Parathyroid adenoma (tissue), 2 donors: ENCODE results near the gene SCN8A.

ENCODE experiments used
- H2AFZ ChIP-seq: fragments of 300-600 bp; sonication (generic); one replicate; pipeline ENCODE4 v1.7.0; 2017; ENCODE audit warnings: antibody characterized with exemption, mild to moderate bottlenecking
- H3K27ac ChIP-seq: fragments of 300-600 bp; sonication (generic); one replicate; pipeline ENCODE4 v1.7.0; 2017
- H3K27me3 ChIP-seq: fragments of 300-600 bp; sonication (generic); one replicate; pipeline ENCODE4 v1.7.0; 2017; ENCODE audit warnings: low read length; ENCODE audit not compliant: control insufficient read depth, insufficient read depth
- H3K36me3 ChIP-seq: fragments of 300-600 bp; sonication (generic); one replicate; pipeline ENCODE4 v1.7.0; 2017; ENCODE audit warnings: low read length; ENCODE audit not compliant: control insufficient read depth, insufficient read depth
- H3K4me1 ChIP-seq: fragments of 300-600 bp; sonication (generic); one replicate; pipeline ENCODE4 v1.7.0; 2017; ENCODE audit warnings: control low read depth
- H3K4me2 ChIP-seq: fragments of 300-600 bp; sonication (generic); one replicate; pipeline ENCODE4 v1.7.0; 2017; ENCODE audit warnings: low read length
- H3K4me3 ChIP-seq: fragments of 300-600 bp; sonication (generic); one replicate; pipeline ENCODE4 v1.7.0; 2017; ENCODE audit warnings: low read depth, low read length
- H3K79me2 ChIP-seq: fragments of 300-600 bp; sonication (generic); one replicate; pipeline ENCODE4 v1.7.0; 2017; ENCODE audit warnings: control low read depth
- H3K9ac ChIP-seq: fragments of 300-600 bp; sonication (generic); one replicate; pipeline ENCODE4 v1.7.0; 2017; ENCODE audit warnings: mild to moderate bottlenecking
- H3K9me3 ChIP-seq: fragments of 300-600 bp; sonication (generic); one replicate; pipeline ENCODE4 v1.7.0; 2017; ENCODE audit warnings: low read length; ENCODE audit not compliant: control insufficient read depth
- CTCF ChIP-seq: fragments of 300-600 bp; sonication (generic); IDR thresholded peaks from one replicate; pipeline ENCODE4 v1.7.0; 2017; ENCODE audit warnings: antibody characterized with exemption, mild to moderate bottlenecking
- donor health status: primary hyperparathyroidism.

Gene SCN8A

GRCh38 chr12:51763743-51764142 is 172.7 kb downstream of the SCN8A start:
- Histone ChIP-seq H3K36me3 (no peaks in the 10 kb centered on the region), H3K9ac (no peak overlapping the region), H3K27me3 (no peaks in the 10 kb centered on the region), H2AFZ (no peak overlapping the region), H3K4me1 (no peaks in the 10 kb centered on the region), H3K4me2 (no peak overlapping the region), H3K79me2 (no peaks in the 10 kb centered on the region), H3K4me3 (no peak overlapping the region), H3K27ac (no peak overlapping the region), H3K9me3 (no peaks in the 10 kb centered on the region)
- no peak for TF ChIP-seq CTCF

- H3K27ac ChIP-seq = no peak overlapping the region
- H3K79me2 ChIP-seq = no peaks in the 10 kb centered on the region
- H3K9me3 ChIP-seq = no peaks in the 10 kb centered on the region
- H3K4me2 ChIP-seq = no peak overlapping the region
- TF ChIP-seq CTCF = no peak
- no peaks in the 10 kb centered on the region for H3K36me3 ChIP-seq
- no peak overlapping the region for H2AFZ ChIP-seq
- no peaks in the 10 kb centered on the region for H3K4me1 ChIP-seq
- no peaks in the 10 kb centered on the region for H3K27me3 ChIP-seq
- no peak overlapping the region for H3K4me3 ChIP-seq
- no peak overlapping the region for H3K9ac ChIP-seq
Observed at GRCh38 chr12:51766067-51766676, 175.1 kb downstream of the SCN8A start.

- Histone ChIP-seq H3K4me1 (no peaks in the 10 kb centered on the region), H3K27ac (no peak overlapping the region), H3K36me3 (no peaks in the 10 kb centered on the region), H3K4me3 (no peak overlapping the region), H3K9ac (no peak overlapping the region), H3K79me2 (no peaks in the 10 kb centered on the region), H2AFZ (no peak overlapping the region), H3K27me3 (no peaks in the 10 kb centered on the region), H3K9me3 (no peaks in the 10 kb centered on the region), H3K4me2 (no peak overlapping the region)
- TF ChIP-seq CTCF = no peak
Observed at GRCh38 chr12:51771008-51771407, 180.0 kb downstream of the SCN8A start.

- H3K9ac ChIP-seq = no peak overlapping the region
- no peak overlapping the region for H3K4me2 ChIP-seq
- H3K9me3 ChIP-seq = no peaks in the 10 kb centered on the region
- H3K27ac ChIP-seq = no peak overlapping the region
- H3K4me1 ChIP-seq = no peaks in the 10 kb centered on the region
- H3K79me2 ChIP-seq = no peaks in the 10 kb centered on the region
- H3K36me3 ChIP-seq = no peaks in the 10 kb centered on the region
- no peaks in the 10 kb centered on the region for H3K27me3 ChIP-seq
- H2AFZ ChIP-seq = no peak overlapping the region
- no peak overlapping the region for H3K4me3 ChIP-seq
- TF ChIP-seq CTCF = no peak
Observed at GRCh38 chr12:51773145-51773869, 182.3 kb downstream of the SCN8A start.

- Histone ChIP-seq H3K4me3 (no peak overlapping the region), H3K79me2 (no peaks in the 10 kb centered on the region), H3K9me3 (no peaks in the 10 kb centered on the region), H3K27me3 (no peaks in the 10 kb centered on the region), H3K27ac (no peak overlapping the region), H2AFZ (no peak overlapping the region), H3K4me1 (no peaks in the 10 kb centered on the region), H3K36me3 (no peaks in the 10 kb centered on the region), H3K9ac (no peak overlapping the region), H3K4me2 (no peak overlapping the region)
- TF ChIP-seq CTCF = no peak
Observed at GRCh38 chr12:51774933-51775332, 183.9 kb downstream of the SCN8A start.
